Brain pericyte (primary cell): ENCODE measurements around the gene MTERF4.

Source experiments
- DNase-seq: peaks from one replicate; pipeline ENCODE4 v3.0.0-alpha.2; 2012; ENCODE audit warnings: low read depth, low spot score

The MTERF4 gene

GRCh38 chr2:241049739-241050623 is 52.1 kb downstream of the MTERF4 start:
- no peak for DNase-seq

GRCh38 chr2:241048949-241049343 is 53.1 kb downstream of the MTERF4 start:
- no peak for DNase-seq

GRCh38 chr2:241048149-241048948 is 53.7 kb downstream of the MTERF4 start:
- no peak for DNase-seq

- DNase-seq, result no peak
Measured at GRCh38 chr2:241047253-241048010, 54.7 kb downstream of the MTERF4 start.
